Testis (tissue), 2 donors: ENCODE data around the gene SEMA3F.

ENCODE experiments used
- POLR2A ChIP-seq: fragments of 450-650 bp; IDR thresholded peaks from one replicate; pipeline ENCODE4 v1.6.1; 2017; ENCODE audit warnings: antibody characterized with exemption, mild to moderate bottlenecking, moderate library complexity
- TF ChIP-seq, protein P1 (sequence below), 3 experiments: fragments of 450-650 bp in 2 of 3; fragments of 200-600 bp in 1 of 3; sonication (generic) in 1 of 3; IDR thresholded peaks; one replicate each; pipeline ENCODE4 v1.5.1; 2016 to 2019; ENCODE audit warnings: antibody characterized with exemption in 3 of 3, mild to moderate bottlenecking in 2 of 3, moderate library complexity in 1 of 3

DNA sequence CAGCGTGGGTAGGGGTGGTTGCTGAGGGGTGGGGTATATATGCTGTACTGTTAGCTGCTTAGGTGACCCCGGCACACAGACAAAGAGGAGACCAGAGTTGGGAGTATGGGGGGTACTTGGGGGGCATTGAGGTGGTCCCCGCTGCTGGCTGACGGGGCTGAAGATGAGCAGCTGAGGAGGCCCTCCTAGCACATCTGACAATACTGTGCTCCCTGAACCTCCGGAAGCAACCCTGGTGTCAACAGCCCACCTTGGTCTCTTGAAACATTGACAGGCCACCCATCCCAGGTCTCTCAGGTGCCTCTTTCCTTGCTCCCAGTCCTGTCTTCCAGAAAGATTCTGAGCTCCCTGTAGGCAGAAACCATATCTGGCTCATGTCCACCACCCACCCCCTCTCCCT, 19.2 kb upstream of the SEMA3F start:
- TF ChIP-seq, protein P1, sequence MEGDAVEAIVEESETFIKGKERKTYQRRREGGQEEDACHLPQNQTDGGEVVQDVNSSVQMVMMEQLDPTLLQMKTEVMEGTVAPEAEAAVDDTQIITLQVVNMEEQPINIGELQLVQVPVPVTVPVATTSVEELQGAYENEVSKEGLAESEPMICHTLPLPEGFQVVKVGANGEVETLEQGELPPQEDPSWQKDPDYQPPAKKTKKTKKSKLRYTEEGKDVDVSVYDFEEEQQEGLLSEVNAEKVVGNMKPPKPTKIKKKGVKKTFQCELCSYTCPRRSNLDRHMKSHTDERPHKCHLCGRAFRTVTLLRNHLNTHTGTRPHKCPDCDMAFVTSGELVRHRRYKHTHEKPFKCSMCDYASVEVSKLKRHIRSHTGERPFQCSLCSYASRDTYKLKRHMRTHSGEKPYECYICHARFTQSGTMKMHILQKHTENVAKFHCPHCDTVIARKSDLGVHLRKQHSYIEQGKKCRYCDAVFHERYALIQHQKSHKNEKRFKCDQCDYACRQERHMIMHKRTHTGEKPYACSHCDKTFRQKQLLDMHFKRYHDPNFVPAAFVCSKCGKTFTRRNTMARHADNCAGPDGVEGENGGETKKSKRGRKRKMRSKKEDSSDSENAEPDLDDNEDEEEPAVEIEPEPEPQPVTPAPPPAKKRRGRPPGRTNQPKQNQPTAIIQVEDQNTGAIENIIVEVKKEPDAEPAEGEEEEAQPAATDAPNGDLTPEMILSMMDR (IDR thresholded peaks at IDR 0.05) = no peak
- no peak for TF ChIP-seq POLR2A
